ENCODE data around the gene SIRPB2. TPM values are rescaled to one million over a fixed set of nuclear protein-coding genes. Genes with fewer than 3 reads are reported as not detected.

SIRPB2 gene
- total RNA-seq, 4 donors from 2014 or later = 5.9 to 11.1 (median 8.3) TPM

DNA sequence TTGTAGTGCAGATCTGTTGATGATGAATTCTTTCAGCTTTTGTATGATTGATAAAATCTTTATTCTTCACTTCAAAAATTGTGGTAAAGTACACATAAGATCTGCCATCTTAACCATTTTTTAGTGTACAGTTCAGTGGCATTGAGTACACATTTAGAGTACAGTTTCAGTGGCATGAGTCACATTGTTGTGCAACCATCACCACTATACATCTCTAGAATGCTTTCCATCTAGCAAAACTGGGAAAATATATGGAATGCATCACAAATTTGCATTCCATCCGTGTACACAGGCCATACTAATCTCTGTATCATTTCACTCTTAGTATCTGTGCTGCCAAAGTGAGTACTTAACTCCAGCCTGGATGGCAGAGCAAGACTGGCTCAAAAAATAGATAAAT lies 37.6 kb upstream of the SIRPB2 start:
- Histone ChIP-seq H3K36me3 (no peaks in the 10 kb centered on the region), H3K27me3 (peaks cover 4% of the 10 kb centered on the region), H3K4me1 (no peaks in the 10 kb centered on the region), H3K27ac (no peak overlapping the region), H3K9me3 (peaks cover 0 to 4% (median 0%) of the 10 kb centered on the region in 3 donors), H3K4me3 (no peak overlapping the region)
- 0 to 15% methylated on average over 1 of the region's 1 CpG for WGBS, 2 donors (ENCODE audit: low coverage in 1 of 2)
- TF ChIP-seq, protein P1, sequence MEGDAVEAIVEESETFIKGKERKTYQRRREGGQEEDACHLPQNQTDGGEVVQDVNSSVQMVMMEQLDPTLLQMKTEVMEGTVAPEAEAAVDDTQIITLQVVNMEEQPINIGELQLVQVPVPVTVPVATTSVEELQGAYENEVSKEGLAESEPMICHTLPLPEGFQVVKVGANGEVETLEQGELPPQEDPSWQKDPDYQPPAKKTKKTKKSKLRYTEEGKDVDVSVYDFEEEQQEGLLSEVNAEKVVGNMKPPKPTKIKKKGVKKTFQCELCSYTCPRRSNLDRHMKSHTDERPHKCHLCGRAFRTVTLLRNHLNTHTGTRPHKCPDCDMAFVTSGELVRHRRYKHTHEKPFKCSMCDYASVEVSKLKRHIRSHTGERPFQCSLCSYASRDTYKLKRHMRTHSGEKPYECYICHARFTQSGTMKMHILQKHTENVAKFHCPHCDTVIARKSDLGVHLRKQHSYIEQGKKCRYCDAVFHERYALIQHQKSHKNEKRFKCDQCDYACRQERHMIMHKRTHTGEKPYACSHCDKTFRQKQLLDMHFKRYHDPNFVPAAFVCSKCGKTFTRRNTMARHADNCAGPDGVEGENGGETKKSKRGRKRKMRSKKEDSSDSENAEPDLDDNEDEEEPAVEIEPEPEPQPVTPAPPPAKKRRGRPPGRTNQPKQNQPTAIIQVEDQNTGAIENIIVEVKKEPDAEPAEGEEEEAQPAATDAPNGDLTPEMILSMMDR (IDR thresholded peaks at IDR 0.05) = no peak
- TF ChIP-seq EP300 (IDR thresholded peaks at IDR 0.05) = no peak
- TF ChIP-seq POLR2AphosphoS5 (IDR thresholded peaks at IDR 0.05) = no peak
- no peak for TF ChIP-seq POLR2A (IDR thresholded peaks at IDR 0.05)
- ATAC-seq = no peak

DNA sequence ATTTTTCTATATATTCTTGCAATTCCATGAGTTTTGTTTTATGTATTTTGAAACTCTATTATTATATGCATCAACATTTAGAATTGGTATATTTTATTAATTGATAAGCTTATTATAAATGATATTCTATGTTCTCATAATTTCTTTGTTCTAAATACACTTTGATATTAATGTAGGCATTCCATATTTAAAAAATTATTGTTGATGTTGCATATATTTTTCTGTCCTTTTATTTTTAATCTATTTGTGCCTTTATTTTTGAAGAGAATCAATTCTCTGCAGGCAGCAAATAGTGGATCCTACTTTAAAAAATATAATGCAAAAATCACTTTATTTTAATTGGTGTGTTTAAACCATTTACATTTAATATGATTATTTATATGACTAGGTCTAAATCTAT lies 36.7 kb upstream of the SIRPB2 start:
- Histone ChIP-seq H3K9me3 (peaks cover 0 to 4% (median 0%) of the 10 kb centered on the region in 3 donors), H3K27me3 (peaks cover 4% of the 10 kb centered on the region)
- TF ChIP-seq POLR2AphosphoS5 (IDR thresholded peaks at IDR 0.05) = no peak
- no peak for TF ChIP-seq EP300 (IDR thresholded peaks at IDR 0.05)
- TF ChIP-seq POLR2A (IDR thresholded peaks at IDR 0.05) = no peak
- TF ChIP-seq, protein P1 (IDR thresholded peaks at IDR 0.05) = no peak

DNA sequence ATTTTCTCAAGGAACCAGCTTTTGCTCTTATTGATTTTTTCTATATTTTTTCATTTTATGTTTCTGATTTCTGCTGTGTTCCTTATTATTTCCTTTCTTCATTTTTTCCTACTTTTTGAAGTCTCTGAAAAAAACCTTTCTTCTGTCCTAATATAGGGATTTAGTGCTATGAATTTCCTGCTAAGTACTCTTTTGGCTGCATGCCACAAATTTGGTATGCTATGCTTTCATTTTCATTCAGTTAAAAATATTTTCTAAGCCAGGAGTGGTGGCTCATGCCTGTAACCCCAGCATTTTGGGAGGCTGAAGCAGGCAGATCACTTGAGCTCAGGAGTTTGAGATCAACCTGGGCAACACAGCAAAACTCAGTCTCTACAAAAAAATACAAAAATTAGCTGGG lies 35.7 kb upstream of the SIRPB2 start:
- peaks cover 4% of the 10 kb centered on the region for H3K27me3 ChIP-seq
- no peak for ATAC-seq
- no peak overlapping the region for H3K4me3 ChIP-seq
- TF ChIP-seq POLR2A (IDR thresholded peaks at IDR 0.05) (no peak), EP300 (IDR thresholded peaks at IDR 0.05) (no peak), POLR2AphosphoS5 (IDR thresholded peaks at IDR 0.05) (no peak)
- TF ChIP-seq, protein P1 (IDR thresholded peaks at IDR 0.05) = no peak
- H3K36me3 ChIP-seq = no peaks in the 10 kb centered on the region
- H3K27ac ChIP-seq = no peak overlapping the region
- peaks cover 0 to 4% (median 0%) of the 10 kb centered on the region in 3 donors for H3K9me3 ChIP-seq
- no peaks in the 10 kb centered on the region for H3K4me1 ChIP-seq

More for the DNA sequence above, 36.7 kb upstream of the SIRPB2 start:
- Histone ChIP-seq H3K4me3 (no peak overlapping the region), H3K27ac (no peak overlapping the region), H3K4me1 (no peaks in the 10 kb centered on the region), H3K36me3 (no peaks in the 10 kb centered on the region)
- no peak for ATAC-seq

DNA sequence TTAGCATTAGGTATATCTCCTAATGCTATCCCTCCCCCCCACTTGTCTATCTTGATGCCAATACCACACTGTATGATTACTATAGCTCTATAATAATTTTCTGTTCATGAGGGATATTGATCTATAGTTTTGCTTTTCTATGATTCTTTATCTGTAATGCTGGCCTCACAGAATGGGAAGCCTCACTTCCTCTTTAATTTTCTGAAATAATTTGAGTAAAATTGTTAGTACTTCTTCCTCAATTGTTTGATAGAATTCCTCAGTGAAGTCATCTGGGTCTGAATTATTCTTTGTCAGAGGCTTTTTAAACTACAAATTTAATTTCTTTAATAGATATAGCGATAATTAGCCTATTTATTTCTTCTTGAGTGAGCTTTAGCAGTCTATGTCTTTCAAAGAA lies 35.1 kb upstream of the SIRPB2 start:
- WGBS, 2 donors (ENCODE audit: low coverage in 1 of 2) = 65 to 71% methylated on average over 1 of the region's 1 CpG
- Histone ChIP-seq H3K9me3 (peaks cover 0 to 4% (median 0%) of the 10 kb centered on the region in 3 donors), H3K27ac (no peak overlapping the region), H3K4me3 (no peak overlapping the region), H3K27me3 (peaks cover 4% of the 10 kb centered on the region), H3K36me3 (no peaks in the 10 kb centered on the region), H3K4me1 (no peaks in the 10 kb centered on the region)
- TF ChIP-seq EP300 (IDR thresholded peaks at IDR 0.05) = no peak
- TF ChIP-seq POLR2A (IDR thresholded peaks at IDR 0.05) = no peak
- TF ChIP-seq POLR2AphosphoS5 (IDR thresholded peaks at IDR 0.05) = no peak
- TF ChIP-seq, protein P1 (IDR thresholded peaks at IDR 0.05) = no peak
- ATAC-seq = no peak

DNA sequence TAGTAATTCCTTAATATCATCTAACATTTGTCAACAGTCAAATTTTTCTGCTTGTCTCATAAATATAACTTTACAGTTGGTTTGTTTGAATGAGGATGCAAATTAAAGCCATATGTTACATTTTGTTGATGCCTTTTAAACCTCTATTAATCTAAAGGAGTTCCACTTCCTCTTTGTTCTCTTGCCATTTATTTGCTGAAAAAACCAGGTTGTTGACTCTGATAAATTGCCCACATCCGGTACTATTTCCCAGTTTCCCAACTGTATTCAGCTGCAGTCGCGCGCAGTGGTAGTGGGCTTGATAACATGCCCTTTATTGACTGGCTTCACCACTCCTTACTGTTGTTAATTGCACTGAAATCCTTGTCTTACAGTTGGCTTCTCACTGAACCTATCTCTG lies 32.8 kb upstream of the SIRPB2 start:
- TF ChIP-seq, protein P1 (IDR thresholded peaks at IDR 0.05) = no peak
- TF ChIP-seq EP300 (IDR thresholded peaks at IDR 0.05) (no peak), POLR2A (IDR thresholded peaks at IDR 0.05) (no peak), POLR2AphosphoS5 (IDR thresholded peaks at IDR 0.05) (no peak)
- Histone ChIP-seq H3K36me3 (no peaks in the 10 kb centered on the region), H3K4me1 (no peaks in the 10 kb centered on the region), H3K27ac (no peak overlapping the region), H3K9me3 (peaks cover 0 to 4% (median 0%) of the 10 kb centered on the region in 3 donors), H3K4me3 (no peak overlapping the region), H3K27me3 (peaks cover 4% of the 10 kb centered on the region)
- no peak for ATAC-seq
- 31 to 54% methylated on average over 4 of the region's 4 CpGs for WGBS, 2 donors (ENCODE audit: low coverage in 1 of 2)

Data from gastroesophageal sphincter (tissue), 4 donors.